Mucosa of descending colon (tissue), 3 donors: ENCODE measurements around the gene OR5AC2. TPM values are rescaled to one million over a fixed set of nuclear protein-coding genes. Genes with fewer than 3 reads are reported as not detected.

ENCODE experiments used
- ATAC-seq: fragments of 200-7000 bp; cut with Tn5 transposase; one replicate; pipeline ENCODE4 v1.9.1; 2020; ENCODE audit warnings: mild to moderate bottlenecking, moderate library complexity
- DNase-seq, 3 donors: peaks; one replicate each; pipeline ENCODE4 v3.0.0-alpha.2; 2020
- H3K36me3 ChIP-seq: fragments of 200-600 bp; one replicate; pipeline ENCODE4 v1.8.0; 2021; ENCODE audit warnings: low read depth, mild to moderate bottlenecking
- H3K4me1 ChIP-seq: fragments of 200-600 bp; one replicate; pipeline ENCODE4 v1.8.0; 2021; ENCODE audit warnings: low read depth, mild to moderate bottlenecking
- H3K4me3 ChIP-seq: fragments of 200-600 bp; one replicate; pipeline ENCODE4 v1.8.0; 2021; ENCODE audit warnings: mild to moderate bottlenecking
- H3K9me3 ChIP-seq: fragments of 200-600 bp; one replicate; pipeline ENCODE4 v1.8.0; 2021; ENCODE audit warnings: mild to moderate bottlenecking
- intact Hi-C, 2 donors: fragments of 100-400 bp; cut with DNase I in 1 of 2; cut with micrococcal nuclease in 1 of 2; formaldehyde crosslinking; loops; one replicate each; pipeline versions ENCODE4 v1.11.0 to v1.11.1; 2022; cut with DNase I, micrococcal nuclease
- long read RNA-seq, 2 donors: library from polyadenylated mRNA; unstranded; transcript quantifications; one replicate each; pipeline ENCODE4 v2.0.0, GENCODE V29; 2019 to 2021
- total RNA-seq, 3 donors: library from RNA; stranded (reverse); fragmentation: NEBNext Ultra II Directional in 2 of 3; extraction: Animal tissue kit (Norgen Biotek cat#: 25700) in 2 of 3; gene quantifications; one replicate each; pipeline versions ENCODE4 v1.2.1 to v1.2.4, GENCODE V29; 2021 to 2023
- TF ChIP-seq, protein P1 (sequence below): fragments of 200-600 bp; IDR thresholded peaks from one replicate; pipeline ENCODE4 v1.8.0; 2022; ENCODE audit warnings: antibody characterized with exemption, mild to moderate bottlenecking
- donor health status: DM: no; HTN: no; CAD: no; lungs with moderate emphysema.
- donor health status: DM: no; HTN: no; CAD: no.
- donor health status: DM: no; HTN: yes; CAD: no.

The OR5AC2 gene, protein sequence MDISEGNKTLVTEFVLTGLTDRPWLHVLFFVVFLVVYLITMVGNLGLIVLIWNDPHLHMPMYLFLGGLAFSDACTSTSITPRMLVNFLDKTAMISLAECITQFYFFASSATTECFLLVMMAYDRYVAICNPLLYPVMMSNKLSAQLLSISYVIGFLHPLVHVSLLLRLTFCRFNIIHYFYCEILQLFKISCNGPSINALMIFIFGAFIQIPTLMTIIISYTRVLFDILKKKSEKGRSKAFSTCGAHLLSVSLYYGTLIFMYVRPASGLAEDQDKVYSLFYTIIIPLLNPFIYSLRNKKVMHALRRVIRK
- total RNA-seq, result not detected
- long read RNA-seq, donor 1, result 0 reads
- long read RNA-seq, donor 2, result 0 reads

DNA sequence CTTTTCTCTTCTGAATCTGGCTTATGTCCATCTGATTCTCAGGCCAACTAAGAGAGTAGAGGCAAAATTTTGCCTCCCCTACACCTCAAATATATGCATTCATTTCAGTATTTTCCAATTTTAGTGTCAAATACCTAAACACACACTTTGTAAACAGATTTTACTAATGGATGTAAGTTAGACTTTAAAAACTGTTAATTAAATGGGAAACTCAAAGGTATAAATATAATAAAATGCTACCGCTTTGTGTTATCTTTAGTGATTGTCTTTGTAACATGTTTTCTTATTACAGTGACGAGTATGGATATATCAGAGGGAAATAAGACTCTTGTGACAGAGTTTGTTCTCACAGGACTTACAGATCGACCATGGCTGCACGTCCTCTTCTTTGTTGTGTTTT, at the start of gene OR5AC2:
Gene OR5AC2, plus strand, starts transcription at position 301 of the 400 bp plus-strand sequence. Its CDS starts 0 bp downstream, at position 301.
- no peak for ATAC-seq
- Histone ChIP-seq H3K4me1 (no peaks in the 10 kb centered on the region), H3K4me3 (no peak within 1 kb of the TSS), H3K36me3 (no peaks in the 10 kb centered on the region), H3K9me3 (no peaks in the 10 kb centered on the region)
- intact Hi-C loops, result no loop called here
- TF ChIP-seq, protein P1, sequence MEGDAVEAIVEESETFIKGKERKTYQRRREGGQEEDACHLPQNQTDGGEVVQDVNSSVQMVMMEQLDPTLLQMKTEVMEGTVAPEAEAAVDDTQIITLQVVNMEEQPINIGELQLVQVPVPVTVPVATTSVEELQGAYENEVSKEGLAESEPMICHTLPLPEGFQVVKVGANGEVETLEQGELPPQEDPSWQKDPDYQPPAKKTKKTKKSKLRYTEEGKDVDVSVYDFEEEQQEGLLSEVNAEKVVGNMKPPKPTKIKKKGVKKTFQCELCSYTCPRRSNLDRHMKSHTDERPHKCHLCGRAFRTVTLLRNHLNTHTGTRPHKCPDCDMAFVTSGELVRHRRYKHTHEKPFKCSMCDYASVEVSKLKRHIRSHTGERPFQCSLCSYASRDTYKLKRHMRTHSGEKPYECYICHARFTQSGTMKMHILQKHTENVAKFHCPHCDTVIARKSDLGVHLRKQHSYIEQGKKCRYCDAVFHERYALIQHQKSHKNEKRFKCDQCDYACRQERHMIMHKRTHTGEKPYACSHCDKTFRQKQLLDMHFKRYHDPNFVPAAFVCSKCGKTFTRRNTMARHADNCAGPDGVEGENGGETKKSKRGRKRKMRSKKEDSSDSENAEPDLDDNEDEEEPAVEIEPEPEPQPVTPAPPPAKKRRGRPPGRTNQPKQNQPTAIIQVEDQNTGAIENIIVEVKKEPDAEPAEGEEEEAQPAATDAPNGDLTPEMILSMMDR, result no peak
- no peak for DNase-seq

DNA sequence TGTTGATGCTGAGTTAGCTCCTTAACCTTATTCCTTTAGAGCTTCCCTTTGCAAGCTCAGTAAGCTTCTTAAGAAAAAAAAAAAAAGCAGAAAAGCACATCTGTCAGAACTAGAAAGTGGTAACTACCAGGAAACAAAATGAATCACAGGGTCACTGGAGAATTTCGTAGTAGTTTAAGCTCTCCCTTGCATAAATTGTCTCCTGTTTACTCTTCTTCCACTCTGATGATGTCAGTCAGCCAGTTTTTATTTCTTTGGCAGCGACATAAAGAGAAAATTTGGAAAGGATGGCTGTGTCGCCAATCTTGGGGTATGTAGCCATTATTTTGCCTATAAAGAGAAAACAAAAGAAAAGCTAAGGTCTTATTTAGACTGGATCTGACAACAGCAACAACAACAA, 48.7 kb upstream of the OR5AC2 start:
- no peaks in the 10 kb centered on the region for H3K9me3 ChIP-seq
- TF ChIP-seq, protein P1, result no peak
- intact Hi-C loops, result no loop called here
- no peaks in the 10 kb centered on the region for H3K36me3 ChIP-seq
- ATAC-seq (no peak), DNase-seq (no peak)
- no peak overlapping the region for H3K4me3 ChIP-seq
- no peaks in the 10 kb centered on the region for H3K4me1 ChIP-seq

DNA sequence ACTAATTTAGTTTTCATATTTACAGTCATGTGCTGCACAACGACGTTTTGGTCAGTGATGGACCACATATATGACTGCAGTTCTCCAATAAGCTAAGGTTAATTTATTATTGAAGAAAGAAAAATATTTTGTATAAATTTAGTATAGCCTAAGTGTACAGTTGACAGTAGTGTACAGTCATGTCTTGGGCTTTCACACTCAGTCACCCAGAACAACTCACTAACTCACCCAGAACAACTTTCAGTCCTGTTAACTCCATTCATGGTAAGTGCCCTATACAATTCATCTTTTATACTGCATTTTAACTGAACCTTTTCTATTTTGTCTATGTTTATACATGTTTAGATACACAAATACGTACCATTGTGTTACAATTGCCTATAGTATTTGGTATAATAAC, 48.1 kb upstream of the OR5AC2 start:
- Histone ChIP-seq H3K4me1 (no peaks in the 10 kb centered on the region), H3K4me3 (no peak overlapping the region), H3K36me3 (no peaks in the 10 kb centered on the region), H3K9me3 (no peaks in the 10 kb centered on the region)
- intact Hi-C loops, result no loop called here
- TF ChIP-seq, protein P1, result no peak
- DNase-seq (no peak), ATAC-seq (no peak)

DNA sequence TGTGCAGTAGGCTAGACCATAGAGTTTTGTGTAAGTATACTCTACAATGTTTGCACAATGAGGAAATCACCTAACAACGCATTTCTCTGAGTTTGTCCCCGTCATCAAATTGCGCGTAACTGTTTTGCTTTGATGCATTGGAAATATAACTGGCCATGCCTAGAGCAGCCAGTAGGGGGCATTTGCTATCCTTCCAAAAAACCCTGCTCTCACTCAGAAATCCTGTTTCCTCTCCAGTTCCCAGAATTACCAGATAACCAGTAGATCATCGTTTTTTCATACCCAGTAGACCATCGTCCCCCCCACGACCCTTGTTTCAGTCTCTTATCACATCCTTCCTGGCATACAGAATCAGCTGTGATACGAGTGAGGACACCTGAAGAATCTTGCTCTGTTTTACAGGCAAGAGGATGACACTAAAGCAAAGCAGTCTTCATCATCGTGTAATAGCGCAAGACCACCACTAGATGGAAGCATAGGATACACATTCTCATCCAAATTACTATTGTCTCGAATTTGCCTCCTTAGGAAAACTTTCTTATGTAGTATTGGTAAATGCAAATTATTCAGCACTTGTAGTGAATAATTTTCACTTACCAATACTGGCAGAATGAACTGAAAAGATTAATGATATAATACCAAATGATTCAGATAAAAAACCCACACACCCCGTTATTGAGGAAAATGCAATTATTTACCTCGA, 47.5 kb upstream of the OR5AC2 start:
- Histone ChIP-seq H3K4me3 (no peak overlapping the region), H3K36me3 (no peaks in the 10 kb centered on the region), H3K9me3 (no peaks in the 10 kb centered on the region), H3K4me1 (no peaks in the 10 kb centered on the region)
- peak in 1 of 3 donors; percentile 76 for DNase-seq
- ATAC-seq, result peak; percentile 99
- TF ChIP-seq, protein P1, result peak; percentile 66
- intact Hi-C loops, result loop anchor here in 1 of 2 donors (5.0 kb wide), 1 partner anchor 293 kb away; no protein-coding TSS in a partner anchor

DNA sequence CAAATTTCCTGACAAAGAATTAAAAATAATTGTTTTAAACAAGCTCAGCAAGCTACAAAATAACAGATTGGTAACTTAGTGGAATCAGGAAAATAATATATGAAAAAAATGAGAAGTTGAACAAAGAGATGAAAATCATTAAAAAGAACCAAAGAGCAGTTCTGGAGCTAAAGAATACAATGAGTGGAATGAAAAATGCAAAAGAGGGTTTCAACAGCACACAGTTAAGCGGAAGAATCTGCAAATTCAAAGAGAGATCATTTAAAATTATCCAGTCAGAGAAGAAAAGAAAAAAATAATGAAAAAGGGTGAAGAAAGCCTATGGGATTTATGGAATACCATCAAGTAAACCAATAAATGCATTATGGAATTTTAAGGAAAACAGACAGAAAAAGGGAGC, 45.6 kb upstream of the OR5AC2 start:
- no peaks in the 10 kb centered on the region for H3K4me1 ChIP-seq
- intact Hi-C loops, result loop anchor here in 1 of 2 donors (5.0 kb wide), 1 partner anchor 291 kb away; no protein-coding TSS in a partner anchor
- no peak for DNase-seq
- no peak for ATAC-seq
- TF ChIP-seq, protein P1, result no peak
- no peaks in the 10 kb centered on the region for H3K36me3 ChIP-seq
- H3K4me3 ChIP-seq, result no peak overlapping the region
- H3K9me3 ChIP-seq, result no peaks in the 10 kb centered on the region
